GM06990 (cell line): ENCODE measurements around the gene GAN.

ENCODE experiments used
- DNase-seq: peaks from one replicate; pipeline ENCODE4 v3.0.0-alpha.2; 2011; ENCODE audit not compliant: insufficient read length; ENCODE audit errors: extremely low read depth
- H3K27me3 ChIP-seq: replicated peaks from 2 replicates; pipeline ENCODE4 v1.6.0; 2011; ENCODE audit warnings: low read length; ENCODE audit not compliant: control insufficient read depth, insufficient read depth
- H3K36me3 ChIP-seq: 2 replicates; pipeline ENCODE4 v1.5.1; 2011; ENCODE audit warnings: low read length; ENCODE audit not compliant: control insufficient read depth, insufficient read depth
- H3K4me3 ChIP-seq: replicated peaks from 2 replicates; pipeline ENCODE4 v1.5.1; 2011; ENCODE audit warnings: low read depth, mild to moderate bottlenecking, control low read depth, low read length
- TF ChIP-seq, protein P1 (sequence below): IDR thresholded peaks from 2 replicates; pipeline ENCODE4 v1.5.1; 2011; ENCODE audit warnings: low read length, control low read depth, mild to moderate bottlenecking, inconsistent platforms; ENCODE audit not compliant: insufficient read depth, poor library complexity, severe bottlenecking

The GAN gene

DNA sequence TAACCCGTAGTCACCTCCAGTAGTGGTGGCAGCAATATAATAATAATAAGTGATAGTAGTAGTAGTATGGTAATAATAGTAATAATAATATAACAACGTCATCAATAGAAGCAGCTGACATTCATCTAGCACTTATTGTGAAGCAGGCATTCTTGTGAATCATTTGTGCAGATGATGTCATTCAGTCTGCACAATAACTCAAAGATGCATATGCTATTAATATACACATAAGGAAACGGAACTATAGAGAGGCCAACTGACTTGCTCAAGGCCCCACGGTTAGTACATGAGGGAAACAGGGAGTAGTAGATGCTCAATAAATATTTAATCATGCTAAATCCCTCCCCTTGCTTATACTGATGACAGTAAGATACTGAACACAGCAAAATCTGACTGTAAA is 35.4 kb upstream of the GAN start:
- H3K36me3 ChIP-seq, result no peaks in the 10 kb centered on the region
- no peaks in the 10 kb centered on the region for H3K27me3 ChIP-seq
- TF ChIP-seq, protein P1, sequence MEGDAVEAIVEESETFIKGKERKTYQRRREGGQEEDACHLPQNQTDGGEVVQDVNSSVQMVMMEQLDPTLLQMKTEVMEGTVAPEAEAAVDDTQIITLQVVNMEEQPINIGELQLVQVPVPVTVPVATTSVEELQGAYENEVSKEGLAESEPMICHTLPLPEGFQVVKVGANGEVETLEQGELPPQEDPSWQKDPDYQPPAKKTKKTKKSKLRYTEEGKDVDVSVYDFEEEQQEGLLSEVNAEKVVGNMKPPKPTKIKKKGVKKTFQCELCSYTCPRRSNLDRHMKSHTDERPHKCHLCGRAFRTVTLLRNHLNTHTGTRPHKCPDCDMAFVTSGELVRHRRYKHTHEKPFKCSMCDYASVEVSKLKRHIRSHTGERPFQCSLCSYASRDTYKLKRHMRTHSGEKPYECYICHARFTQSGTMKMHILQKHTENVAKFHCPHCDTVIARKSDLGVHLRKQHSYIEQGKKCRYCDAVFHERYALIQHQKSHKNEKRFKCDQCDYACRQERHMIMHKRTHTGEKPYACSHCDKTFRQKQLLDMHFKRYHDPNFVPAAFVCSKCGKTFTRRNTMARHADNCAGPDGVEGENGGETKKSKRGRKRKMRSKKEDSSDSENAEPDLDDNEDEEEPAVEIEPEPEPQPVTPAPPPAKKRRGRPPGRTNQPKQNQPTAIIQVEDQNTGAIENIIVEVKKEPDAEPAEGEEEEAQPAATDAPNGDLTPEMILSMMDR, result no peak
- DNase-seq, result no peak
- no peak overlapping the region for H3K4me3 ChIP-seq

DNA sequence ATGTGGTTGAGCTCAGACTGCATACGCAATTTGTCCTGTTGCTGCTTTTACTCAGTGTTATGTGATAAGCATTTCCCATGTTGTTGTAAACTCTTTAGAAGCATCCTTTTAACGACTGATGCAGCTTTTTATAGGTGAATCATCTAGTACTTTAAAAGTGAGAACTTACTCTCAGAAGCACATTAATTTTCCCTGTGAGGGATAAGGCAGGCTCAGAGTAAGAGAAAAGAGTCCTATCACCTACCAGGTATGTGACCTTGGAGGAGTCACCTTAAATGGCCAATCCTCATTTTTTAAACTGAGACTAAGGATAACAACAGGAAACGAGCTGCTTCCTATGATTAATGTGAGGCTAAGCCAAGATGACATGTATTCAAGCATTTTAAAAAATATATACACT is 34.4 kb upstream of the GAN start:
- TF ChIP-seq, protein P1, result no peak
- Histone ChIP-seq H3K4me3 (no peak overlapping the region), H3K36me3 (no peaks in the 10 kb centered on the region), H3K27me3 (no peaks in the 10 kb centered on the region)
- no peak for DNase-seq

DNA sequence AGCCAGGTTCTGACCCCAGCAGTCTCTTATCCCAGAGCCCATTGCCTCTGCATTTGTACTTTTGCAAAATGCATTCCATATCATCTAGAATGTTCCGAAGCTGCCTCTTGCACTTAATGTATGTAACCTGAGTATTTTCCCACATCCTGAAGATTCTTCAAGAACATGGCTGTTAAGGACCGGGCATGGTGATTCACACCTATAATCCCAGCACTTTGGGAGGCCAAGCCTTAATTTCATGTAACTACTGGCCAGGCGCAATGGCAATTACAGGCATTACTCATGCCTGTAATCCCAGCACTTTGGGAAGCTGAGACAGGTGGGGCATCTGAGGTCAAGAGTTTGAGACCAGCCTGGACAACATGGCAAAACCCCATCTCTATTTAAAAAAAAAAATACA is 31.7 kb upstream of the GAN start:
- no peak for DNase-seq
- H3K4me3 ChIP-seq, result no peak overlapping the region
- TF ChIP-seq, protein P1, result no peak
- no peaks in the 10 kb centered on the region for H3K36me3 ChIP-seq
- no peaks in the 10 kb centered on the region for H3K27me3 ChIP-seq

DNA sequence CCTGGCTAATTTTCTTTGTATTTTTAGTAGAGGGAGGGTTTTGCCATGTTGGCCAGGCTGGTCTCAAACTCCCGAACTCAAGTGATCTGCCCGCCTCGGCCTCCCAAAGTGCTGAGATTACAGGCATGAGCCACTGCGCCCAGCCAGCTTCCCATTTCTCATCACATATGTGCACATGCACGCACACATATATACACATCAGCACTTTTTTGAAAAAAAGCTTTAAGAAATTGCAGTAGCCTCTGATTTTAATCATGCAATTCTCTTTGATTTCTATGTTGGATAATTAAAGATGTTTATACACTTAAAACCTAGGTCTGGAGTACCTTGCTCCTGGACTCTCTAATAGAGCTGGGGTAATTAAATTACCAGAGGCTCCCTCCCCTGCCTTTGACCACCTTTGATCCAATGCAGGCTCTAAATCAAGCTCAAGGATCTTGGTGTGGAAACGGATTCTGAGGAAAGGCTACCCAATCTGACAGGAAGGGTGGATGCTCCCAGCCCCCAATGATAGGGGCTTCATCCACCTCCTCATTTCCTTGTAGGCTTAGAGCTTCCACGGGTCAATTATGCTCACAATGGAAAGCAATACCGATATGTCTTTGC is 29.7 kb upstream of the GAN start:
- TF ChIP-seq, protein P1, result no peak
- no peak overlapping the region for H3K4me3 ChIP-seq
- H3K27me3 ChIP-seq, result no peaks in the 10 kb centered on the region
- DNase-seq, result no peak
- H3K36me3 ChIP-seq, result no peaks in the 10 kb centered on the region

DNA sequence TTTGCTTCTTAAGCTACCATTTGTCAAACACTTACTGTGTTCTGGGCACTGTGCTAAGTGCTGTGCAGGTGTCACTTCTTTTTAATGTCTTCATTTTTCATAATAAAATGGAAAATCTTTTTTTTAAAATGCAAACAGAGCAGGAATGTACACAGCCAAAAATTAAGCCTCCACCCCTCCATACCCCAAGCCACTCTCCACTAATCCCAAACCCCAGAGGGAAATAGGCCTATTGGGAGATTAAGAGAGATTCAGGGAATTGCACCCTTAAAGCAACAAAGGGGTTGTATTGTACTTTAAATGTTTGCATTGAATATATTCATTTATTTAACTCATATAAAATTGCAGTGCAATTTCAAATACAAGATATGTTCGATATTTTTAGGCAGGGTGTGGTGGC is 28.6 kb upstream of the GAN start:
- Histone ChIP-seq H3K4me3 (no peak overlapping the region), H3K36me3 (no peaks in the 10 kb centered on the region), H3K27me3 (no peaks in the 10 kb centered on the region)
- no peak for DNase-seq
- TF ChIP-seq, protein P1, result no peak

DNA sequence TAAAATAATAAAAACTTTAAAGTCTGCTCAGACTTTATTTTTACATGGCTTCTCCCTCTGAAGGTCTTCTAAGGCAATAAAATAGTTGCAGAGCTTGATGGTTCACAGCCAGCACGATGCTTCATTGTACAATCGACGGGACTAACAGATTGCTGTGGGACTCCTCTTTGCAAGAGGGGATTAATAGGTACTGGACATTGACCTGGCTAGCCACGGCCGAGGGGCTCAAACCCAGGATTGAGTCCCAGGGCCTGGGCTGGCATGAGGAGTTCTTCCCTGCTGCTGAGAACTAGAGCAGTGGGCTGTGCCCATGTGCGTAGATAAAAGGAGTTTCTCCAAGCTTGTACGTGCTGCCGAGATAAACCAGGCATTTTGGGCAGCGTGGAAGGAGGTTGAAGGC is 23.6 kb upstream of the GAN start:
- no peaks in the 10 kb centered on the region for H3K36me3 ChIP-seq
- TF ChIP-seq, protein P1, result no peak
- no peak for DNase-seq
- H3K4me3 ChIP-seq, result no peak overlapping the region
- H3K27me3 ChIP-seq, result peaks cover 2% of the 10 kb centered on the region; the same call in 1 of the 2 replicates
